Measurements from ENCODE around the gene NPIPA2. TPM values are rescaled to one million over a fixed set of nuclear protein-coding genes. Genes with fewer than 3 reads are reported as not detected.
"Not testable (repeated sequence)": the region's sequence is repeated elsewhere in the genome, so short reads cannot be mapped to it uniquely, and the experiment has no call there.

The NPIPA2 gene
- polyA plus RNA-seq = 1 to 10 TPM; 1.9 to 6.1 TPM

GRCh38 chr16:14742273-14743128, at the start of gene NPIPA2:
Gene NPIPA2 (plus strand): TSS chr16:14742533. CDS start chr16:14748066, 5,533 bp downstream.
- WGBS, 2 donors = no CpG with 5 or more reads among the region's 73 CpGs
- not testable (repeated sequence) for H3K27ac ChIP-seq (ENCODE audit: low read depth in 2 of 2, low read length in 1 of 2); H3K36me3 ChIP-seq (ENCODE audit: control insufficient read depth in 2 of 2, insufficient read depth in 2 of 2, low read length in 1 of 2); H3K4me1 ChIP-seq (ENCODE audit: control insufficient read depth in 2 of 2, insufficient read depth in 2 of 2, low read length in 1 of 2); H3K9me3 ChIP-seq (ENCODE audit: control insufficient read depth in 2 of 2, insufficient read depth in 1 of 2, low read depth in 1 of 2, low read length in 1 of 2); H3K27me3 ChIP-seq (ENCODE audit: control insufficient read depth in 1 of 2, insufficient read depth in 2 of 2, low read length in 2 of 2); H3K4me3 ChIP-seq (ENCODE audit: low read depth in 1 of 2, low read length in 2 of 2)

GRCh38 chr16:14694129-14694528, 48.2 kb upstream of the NPIPA2 start, which contains the start of gene PLA2G10:
Gene PLA2G10 (minus strand): TSS chr16:14694308. CDS start chr16:14694229, 79 bp downstream.
- H3K4me1 ChIP-seq (ENCODE audit: control insufficient read depth in 2 of 2, insufficient read depth in 2 of 2, low read length in 1 of 2); H3K4me3 ChIP-seq (ENCODE audit: low read depth in 1 of 2, low read length in 2 of 2); H3K27ac ChIP-seq (ENCODE audit: low read depth in 2 of 2, low read length in 1 of 2); H3K27me3 ChIP-seq (ENCODE audit: control insufficient read depth in 1 of 2, insufficient read depth in 2 of 2, low read length in 2 of 2); H3K9me3 ChIP-seq (ENCODE audit: control insufficient read depth in 2 of 2, insufficient read depth in 1 of 2, low read depth in 1 of 2, low read length in 1 of 2); H3K36me3 ChIP-seq (ENCODE audit: control insufficient read depth in 2 of 2, insufficient read depth in 2 of 2, low read length in 1 of 2): not testable (repeated sequence)
- WGBS, 2 donors = no CpG with 5 or more reads among the region's 28 CpGs

DNA sequence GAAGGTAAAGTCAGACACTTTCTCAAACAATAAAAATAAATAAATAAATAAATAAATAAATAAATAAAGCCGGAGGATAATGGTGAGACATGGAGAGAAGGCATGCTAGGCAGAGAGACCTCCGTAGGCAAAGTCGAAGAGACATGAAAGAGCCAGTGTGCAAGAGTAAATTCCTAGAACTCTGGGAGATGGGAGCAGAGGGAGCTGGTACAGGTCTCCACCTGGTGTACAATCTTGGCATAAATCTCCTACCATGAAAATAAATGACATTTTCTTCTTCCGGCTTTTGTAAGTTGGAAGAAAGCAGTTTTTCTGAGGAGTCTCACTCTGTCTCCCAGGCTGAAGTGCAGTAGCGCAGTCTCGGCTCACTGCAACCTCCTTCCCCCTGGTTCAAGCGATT, 40.5 kb upstream of the NPIPA2 start:
- not testable (repeated sequence) for H3K36me3 ChIP-seq (ENCODE audit: control insufficient read depth in 2 of 2, insufficient read depth in 2 of 2, low read length in 1 of 2); H3K27me3 ChIP-seq (ENCODE audit: control insufficient read depth in 1 of 2, insufficient read depth in 2 of 2, low read length in 2 of 2); H3K27ac ChIP-seq (ENCODE audit: low read depth in 2 of 2, low read length in 1 of 2); H3K9me3 ChIP-seq (ENCODE audit: control insufficient read depth in 2 of 2, insufficient read depth in 1 of 2, low read depth in 1 of 2, low read length in 1 of 2); H3K4me3 ChIP-seq (ENCODE audit: low read depth in 1 of 2, low read length in 2 of 2); H3K4me1 ChIP-seq (ENCODE audit: control insufficient read depth in 2 of 2, insufficient read depth in 2 of 2, low read length in 1 of 2)
- 25 to 36% methylated on average over 1 to 2 of the region's 7 CpGs for WGBS, 2 donors

GRCh38 chr16:14702672-14703071, 39.7 kb upstream of the NPIPA2 start:
- not testable (repeated sequence) for H3K27ac ChIP-seq (ENCODE audit: low read depth in 2 of 2, low read length in 1 of 2); H3K4me1 ChIP-seq (ENCODE audit: control insufficient read depth in 2 of 2, insufficient read depth in 2 of 2, low read length in 1 of 2); H3K27me3 ChIP-seq (ENCODE audit: control insufficient read depth in 1 of 2, insufficient read depth in 2 of 2, low read length in 2 of 2); H3K4me3 ChIP-seq (ENCODE audit: low read depth in 1 of 2, low read length in 2 of 2); H3K36me3 ChIP-seq (ENCODE audit: control insufficient read depth in 2 of 2, insufficient read depth in 2 of 2, low read length in 1 of 2); H3K9me3 ChIP-seq (ENCODE audit: control insufficient read depth in 2 of 2, insufficient read depth in 1 of 2, low read depth in 1 of 2, low read length in 1 of 2)
- no CpG with 5 or more reads among the region's 11 CpGs for WGBS, 2 donors

DNA sequence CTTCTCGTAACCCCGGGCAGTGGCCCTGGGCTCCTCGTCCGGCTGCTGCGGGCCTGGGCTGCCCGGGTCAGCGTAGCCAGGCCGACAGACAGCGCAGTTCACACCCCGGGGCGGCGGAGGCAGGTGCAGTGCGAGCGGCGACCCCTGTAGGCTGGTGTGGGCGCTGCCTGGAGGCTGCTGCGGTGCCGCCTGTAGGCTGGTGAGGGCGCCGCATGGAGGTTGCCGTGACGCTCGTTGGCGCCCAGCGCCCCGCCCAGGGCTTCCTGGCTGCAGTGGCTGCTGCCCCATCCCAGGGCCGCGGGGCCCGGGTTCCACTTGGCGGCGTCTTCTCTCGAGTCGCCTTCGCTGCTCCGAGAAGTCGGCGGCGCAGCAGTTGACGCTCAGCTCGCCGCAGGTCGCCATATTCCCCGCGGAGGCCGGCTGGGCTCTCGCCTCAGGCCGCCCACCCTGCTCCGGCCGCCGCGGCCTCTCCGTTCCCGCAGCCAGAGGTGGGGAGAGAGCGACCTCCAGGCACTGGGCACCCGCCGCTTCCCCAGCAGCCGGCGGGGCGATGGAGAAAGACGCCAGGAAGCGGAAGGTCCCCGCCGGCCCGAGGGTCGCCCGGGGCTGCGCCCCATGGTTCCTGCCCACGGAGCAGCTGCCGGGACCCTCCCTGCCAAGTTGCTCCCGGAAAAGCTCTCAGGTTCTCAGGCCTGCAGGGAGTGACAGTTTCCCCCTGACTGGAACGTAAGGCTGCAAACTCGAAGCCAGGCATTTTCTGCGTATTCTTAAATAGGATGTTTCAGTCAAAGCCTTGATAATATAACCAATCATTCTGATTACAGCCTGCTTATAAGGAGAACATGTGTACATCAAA, 38.9 kb upstream of the NPIPA2 start, which contains the start of gene NPIPA3:
TSS of gene NPIPA3 (plus strand) at position 256 of the 856 bp plus-strand sequence. CDS start 5,533 bp downstream, outside the sequence.
- not testable (repeated sequence) for H3K4me1 ChIP-seq (ENCODE audit: control insufficient read depth in 2 of 2, insufficient read depth in 2 of 2, low read length in 1 of 2); H3K9me3 ChIP-seq (ENCODE audit: control insufficient read depth in 2 of 2, insufficient read depth in 1 of 2, low read depth in 1 of 2, low read length in 1 of 2); H3K36me3 ChIP-seq (ENCODE audit: control insufficient read depth in 2 of 2, insufficient read depth in 2 of 2, low read length in 1 of 2); H3K27ac ChIP-seq (ENCODE audit: low read depth in 2 of 2, low read length in 1 of 2); H3K27me3 ChIP-seq (ENCODE audit: control insufficient read depth in 1 of 2, insufficient read depth in 2 of 2, low read length in 2 of 2); H3K4me3 ChIP-seq (ENCODE audit: low read depth in 1 of 2, low read length in 2 of 2)
- no CpG with 5 or more reads among the region's 73 CpGs for WGBS, 2 donors

GRCh38 chr16:14733233-14733632, 9.1 kb upstream of the NPIPA2 start:
- H3K27ac ChIP-seq (ENCODE audit: low read depth in 2 of 2, low read length in 1 of 2); H3K9me3 ChIP-seq (ENCODE audit: control insufficient read depth in 2 of 2, insufficient read depth in 1 of 2, low read depth in 1 of 2, low read length in 1 of 2); H3K36me3 ChIP-seq (ENCODE audit: control insufficient read depth in 2 of 2, insufficient read depth in 2 of 2, low read length in 1 of 2); H3K4me1 ChIP-seq (ENCODE audit: control insufficient read depth in 2 of 2, insufficient read depth in 2 of 2, low read length in 1 of 2); H3K27me3 ChIP-seq (ENCODE audit: control insufficient read depth in 1 of 2, insufficient read depth in 2 of 2, low read length in 2 of 2); H3K4me3 ChIP-seq (ENCODE audit: low read depth in 1 of 2, low read length in 2 of 2): not testable (repeated sequence)
- WGBS, 2 donors = no CpG with 5 or more reads among the region's 28 CpGs

DNA sequence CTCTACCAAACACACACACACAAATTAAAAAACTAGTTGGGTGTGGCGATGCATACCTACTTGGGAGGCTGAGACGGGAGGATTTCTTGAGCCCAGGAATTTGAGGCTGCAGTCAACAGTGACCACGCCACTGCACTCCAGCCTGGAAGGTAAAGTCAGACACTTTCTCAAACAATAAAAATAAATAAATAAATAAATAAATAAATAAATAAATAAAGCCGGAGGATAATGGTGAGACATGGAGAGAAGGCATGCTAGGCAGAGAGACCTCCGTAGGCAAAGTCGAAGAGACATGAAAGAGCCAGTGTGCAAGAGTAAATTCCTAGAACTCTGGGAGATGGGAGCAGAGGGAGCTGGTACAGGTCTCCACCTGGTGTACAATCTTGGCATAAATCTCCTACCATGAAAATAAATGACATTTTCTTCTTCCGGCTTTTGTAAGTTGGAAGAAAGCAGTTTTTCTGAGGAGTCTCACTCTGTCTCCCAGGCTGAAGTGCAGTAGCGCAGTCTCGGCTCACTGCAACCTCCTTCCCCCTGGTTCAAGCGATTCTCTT, 1.4 kb upstream of the NPIPA2 start:
- H3K9me3 ChIP-seq (ENCODE audit: control insufficient read depth in 2 of 2, insufficient read depth in 1 of 2, low read depth in 1 of 2, low read length in 1 of 2); H3K27me3 ChIP-seq (ENCODE audit: control insufficient read depth in 1 of 2, insufficient read depth in 2 of 2, low read length in 2 of 2); H3K27ac ChIP-seq (ENCODE audit: low read depth in 2 of 2, low read length in 1 of 2); H3K4me3 ChIP-seq (ENCODE audit: low read depth in 1 of 2, low read length in 2 of 2); H3K4me1 ChIP-seq (ENCODE audit: control insufficient read depth in 2 of 2, insufficient read depth in 2 of 2, low read length in 1 of 2); H3K36me3 ChIP-seq (ENCODE audit: control insufficient read depth in 2 of 2, insufficient read depth in 2 of 2, low read length in 1 of 2): not testable (repeated sequence)
- 15 to 50% methylated on average over 1 of the region's 10 CpGs for WGBS, 2 donors

DNA sequence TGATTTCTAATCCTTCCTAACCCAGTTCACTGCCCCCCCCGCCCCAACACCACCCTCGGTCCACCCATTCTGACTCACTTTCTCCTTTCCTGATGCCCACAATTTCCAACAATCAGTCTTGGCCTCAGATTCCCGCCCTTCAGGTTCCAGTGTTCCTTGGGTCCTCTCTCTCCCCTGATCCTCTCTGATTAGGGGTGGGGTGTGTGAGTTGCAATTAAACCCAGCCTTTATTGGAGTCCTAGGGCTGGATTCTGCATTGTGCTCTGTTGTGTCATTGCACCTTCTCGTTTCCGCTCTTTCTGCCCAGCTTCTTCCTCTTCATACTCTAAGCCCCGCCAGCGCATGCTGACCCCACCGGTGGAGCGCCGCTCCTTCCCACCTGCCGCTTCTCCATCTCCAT, 539 bp upstream of the NPIPA2 start:
- H3K36me3 ChIP-seq (ENCODE audit: control insufficient read depth in 2 of 2, insufficient read depth in 2 of 2, low read length in 1 of 2); H3K9me3 ChIP-seq (ENCODE audit: control insufficient read depth in 2 of 2, insufficient read depth in 1 of 2, low read depth in 1 of 2, low read length in 1 of 2); H3K27me3 ChIP-seq (ENCODE audit: control insufficient read depth in 1 of 2, insufficient read depth in 2 of 2, low read length in 2 of 2); H3K4me3 ChIP-seq (ENCODE audit: low read depth in 1 of 2, low read length in 2 of 2); H3K4me1 ChIP-seq (ENCODE audit: control insufficient read depth in 2 of 2, insufficient read depth in 2 of 2, low read length in 1 of 2); H3K27ac ChIP-seq (ENCODE audit: low read depth in 2 of 2, low read length in 1 of 2): not testable (repeated sequence)
- no CpG with 5 or more reads among the region's 11 CpGs for WGBS, 2 donors

- not testable (repeated sequence) for H3K27me3 ChIP-seq (ENCODE audit: control insufficient read depth in 1 of 2, insufficient read depth in 2 of 2, low read length in 2 of 2); H3K36me3 ChIP-seq (ENCODE audit: control insufficient read depth in 2 of 2, insufficient read depth in 2 of 2, low read length in 1 of 2); H3K27ac ChIP-seq (ENCODE audit: low read depth in 2 of 2, low read length in 1 of 2); H3K9me3 ChIP-seq (ENCODE audit: control insufficient read depth in 2 of 2, insufficient read depth in 1 of 2, low read depth in 1 of 2, low read length in 1 of 2); H3K4me3 ChIP-seq (ENCODE audit: low read depth in 1 of 2, low read length in 2 of 2); H3K4me1 ChIP-seq (ENCODE audit: control insufficient read depth in 2 of 2, insufficient read depth in 2 of 2, low read length in 1 of 2)
- no CpG with 5 or more reads among the region's 2 CpGs for WGBS, 2 donors
Measured at GRCh38 chr16:14773654-14774053, 31.3 kb downstream of the NPIPA2 start.
